Activated CD4-positive, alpha-beta memory T cell treated with anti-CD3 and anti-CD28 coated beads for 36 hours (primary cell): ENCODE data around the gene MKI67. TPM values are rescaled to one million over a fixed set of nuclear protein-coding genes. Genes with fewer than 3 reads are reported as not detected.
A peak's percentile ranks its signal among the peaks of the same experiment; 100 is the strongest.

Experiments
- CTCF ChIA-PET: fragments of 350-600 bp; sonication (Branson Sonifier 250); formaldehyde crosslinking; loops from one replicate; lab custom pipeline; 2021; ENCODE audit warnings: antibody characterized with exemption, inconsistent platforms; lab: Charles Lee
- POLR2A ChIA-PET: fragments of 350-600 bp; sonication (Branson Sonifier 250); formaldehyde crosslinking; loops from one replicate; lab custom pipeline; 2021; ENCODE audit warnings: antibody characterized with exemption; lab: Charles Lee
- DNase-seq: peaks from one replicate; pipeline ENCODE4 v3.0.0-alpha.2; 2020
- H3K27ac Mint-ChIP-seq: one replicate; pipeline ENCODE4 v1.8.0; 2021; ENCODE audit warnings: mixed read lengths
- H3K27me3 Mint-ChIP-seq: one replicate; pipeline ENCODE4 v1.8.0; 2021; ENCODE audit warnings: mixed read lengths
- H3K36me3 Mint-ChIP-seq: one replicate; pipeline ENCODE4 v1.8.0; 2021; ENCODE audit warnings: mixed read lengths
- H3K4me1 Mint-ChIP-seq: one replicate; pipeline ENCODE4 v1.8.0; 2021; ENCODE audit warnings: low read depth, mixed read lengths
- H3K4me3 Mint-ChIP-seq: one replicate; pipeline ENCODE4 v1.8.0; 2021; ENCODE audit warnings: mild to moderate bottlenecking, mixed read lengths
- H3K9me3 Mint-ChIP-seq: one replicate; pipeline ENCODE4 v1.8.0; 2021; ENCODE audit warnings: mixed read lengths
- intact Hi-C: fragments of 100-400 bp; cut with micrococcal nuclease; formaldehyde crosslinking; loops from one replicate; pipeline ENCODE4 v1.15.1; 2023
- total RNA-seq, 2 experiments: library from RNA; stranded (reverse); gene quantifications; one replicate each; pipeline ENCODE4 v1.2.3, GENCODE V29; 2021

The MKI67 gene
- total RNA-seq, 2 experiments from 2014 or later: 223 to 241 TPM

DNA sequence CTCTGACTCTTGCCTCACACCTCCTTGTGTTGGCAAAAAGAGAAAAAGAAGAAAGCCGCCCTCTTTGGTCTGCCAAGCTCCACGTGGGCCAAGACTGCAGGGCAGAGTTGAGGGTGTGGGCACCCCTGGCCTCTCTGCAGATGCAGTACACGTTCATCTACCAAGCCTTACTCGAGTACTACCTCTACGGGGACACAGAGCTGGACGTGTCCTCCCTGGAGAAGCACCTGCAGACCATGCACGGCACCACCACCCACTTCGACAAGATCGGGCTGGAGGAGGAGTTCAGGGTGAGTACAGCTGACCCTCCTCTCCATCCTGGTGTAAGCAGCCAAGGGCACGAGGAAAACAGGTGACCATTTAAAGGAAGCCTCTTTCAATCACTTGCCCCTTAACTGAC is 56.1 kb downstream of the MKI67 start:
- peaks cover 3% of the 10 kb centered on the region for H3K9me3 Mint-ChIP-seq
- H3K4me3 Mint-ChIP-seq: no peak overlapping the region
- intact Hi-C loops: no loop called here
- CTCF ChIA-PET: interaction anchor here (1.0 to 10.7 kb wide), 11 partner anchors 18 to 175 kb away, joined by 3 to 244 read pairs (median 19); partner anchors contain the start of gene PTPRE
- DNase-seq: peak; percentile 3
- H3K36me3 Mint-ChIP-seq: peaks cover 75% of the 10 kb centered on the region
- POLR2A ChIA-PET: interaction anchor here (1.4 to 1.6 kb wide), 3 partner anchors 23 to 42 kb away, joined by 3 to 6 read pairs (median 5); no protein-coding TSS in a partner anchor
- H3K4me1 Mint-ChIP-seq: peaks cover 29% of the 10 kb centered on the region
- no peaks in the 10 kb centered on the region for H3K27me3 Mint-ChIP-seq
- H3K27ac Mint-ChIP-seq: no peak overlapping the region

DNA sequence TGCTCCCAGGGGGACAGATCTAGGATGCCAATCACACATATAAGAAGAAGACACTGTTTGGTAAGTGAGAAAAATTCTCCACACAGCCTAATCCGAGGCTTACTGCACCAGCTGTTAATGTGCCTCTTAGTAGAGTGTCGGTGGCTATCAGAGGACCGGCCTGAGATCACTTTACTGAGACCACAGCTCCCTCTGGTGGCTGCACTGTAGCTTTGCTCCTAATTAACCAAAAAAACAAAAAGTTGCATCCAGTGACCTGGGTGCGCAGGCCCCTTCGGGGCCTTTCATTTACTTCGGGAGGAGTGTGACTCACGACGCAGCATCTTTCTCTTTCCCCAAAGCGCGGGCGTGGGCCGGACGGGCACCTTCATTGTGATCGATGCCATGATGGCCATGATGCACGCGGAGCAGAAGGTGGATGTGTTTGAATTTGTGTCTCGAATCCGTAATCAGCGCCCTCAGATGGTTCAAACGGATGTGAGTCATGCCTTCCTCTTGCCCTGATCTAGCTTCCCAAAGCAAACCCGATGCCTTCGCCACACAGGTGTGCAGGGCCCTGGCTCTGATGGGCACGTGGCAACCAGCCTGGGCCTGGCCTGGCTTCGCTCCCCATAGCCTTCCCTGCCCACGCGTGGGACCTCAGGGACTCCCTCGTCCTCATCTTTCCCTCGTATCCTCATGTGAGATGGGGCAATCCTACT is 56.7 kb downstream of the MKI67 start:
- peak; percentile 86 for DNase-seq
- intact Hi-C loops: loop anchor here (1.0 kb wide), 4 partner anchors 34 to 162 kb away; partner anchors contain the start of gene PTPRE
- Mint-ChIP-seq H3K36me3 (peaks cover 75% of the 10 kb centered on the region), H3K9me3 (peaks cover 3% of the 10 kb centered on the region), H3K4me3 (no peak overlapping the region), H3K4me1 (peaks cover 35% of the 10 kb centered on the region), H3K27ac (no peak overlapping the region), H3K27me3 (no peaks in the 10 kb centered on the region)
- ChIA-PET POLR2A (interaction anchor here (1.1 to 1.5 kb wide), 5 partner anchors 22 to 162 kb away, joined by 3 to 7 read pairs (median 6); partner anchors contain the start of gene PTPRE), CTCF (interaction anchor here (0.7 to 10.7 kb wide), 33 partner anchors 9 to 246 kb away, joined by 3 to 244 read pairs (median 4); partner anchors contain the start of genes MKI67 and PTPRE)

GRCh38 chr10:128068398-128069285 is 57.6 kb downstream of the MKI67 start:
- intact Hi-C loops: loop anchor here (1.0 kb wide), 4 partner anchors 33 to 161 kb away; partner anchors contain the start of gene PTPRE
- H3K4me1 Mint-ChIP-seq: peaks cover 44% of the 10 kb centered on the region
- peaks cover 3% of the 10 kb centered on the region for H3K9me3 Mint-ChIP-seq
- DNase-seq: peak; percentile 15
- ChIA-PET POLR2A (interaction anchor here (1.1 to 1.5 kb wide), 5 partner anchors 21 to 161 kb away, joined by 3 to 7 read pairs (median 6); partner anchors contain the start of gene PTPRE), CTCF (interaction anchor here (0.7 to 10.7 kb wide), 31 partner anchors 10 to 246 kb away, joined by 3 to 244 read pairs (median 5); partner anchors contain the start of genes MKI67 and PTPRE)
- H3K36me3 Mint-ChIP-seq: peaks cover 72% of the 10 kb centered on the region
- H3K4me3 Mint-ChIP-seq: no peak overlapping the region
- H3K27me3 Mint-ChIP-seq: no peaks in the 10 kb centered on the region
- no peak overlapping the region for H3K27ac Mint-ChIP-seq

- intact Hi-C loops: no loop called here
- H3K9me3 Mint-ChIP-seq: peaks cover 3% of the 10 kb centered on the region
- H3K27ac Mint-ChIP-seq: no peak overlapping the region
Measured at GRCh38 chr10:128067691-128068397, 58.4 kb downstream of the MKI67 start.

DNA sequence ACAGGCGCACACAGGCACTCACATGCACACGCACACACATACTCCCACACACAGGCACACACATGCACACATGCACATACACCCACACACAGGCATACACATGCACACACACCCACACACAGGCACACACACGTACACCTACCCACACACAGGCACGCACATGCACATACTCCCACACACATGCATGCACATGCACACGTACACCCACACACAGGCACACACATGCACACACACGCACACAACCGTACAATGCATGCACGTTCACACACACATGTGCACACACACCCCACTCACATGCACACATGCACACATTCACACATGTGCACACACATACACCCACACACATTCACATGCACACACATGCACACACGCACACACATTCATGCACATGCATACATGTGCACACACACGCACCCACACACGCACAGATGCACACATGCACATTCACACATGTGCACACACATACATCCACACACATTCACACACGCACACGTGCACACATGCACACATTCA is 59.3 kb downstream of the MKI67 start:
- peaks cover 74% of the 10 kb centered on the region for H3K36me3 Mint-ChIP-seq
- peaks cover 61% of the 10 kb centered on the region for H3K4me1 Mint-ChIP-seq
- H3K27ac Mint-ChIP-seq: peak overlapping the region; percentile 38
- peak; percentile 8 for DNase-seq
- intact Hi-C loops: no loop called here
- H3K4me3 Mint-ChIP-seq: no peak overlapping the region
- CTCF ChIA-PET: interaction anchor here (8.5 to 10.7 kb wide), 2 partner anchors 30 to 32 kb away, joined by 83 to 244 read pairs; no protein-coding TSS in a partner anchor
- POLR2A ChIA-PET: no interaction called here
- peaks cover 3% of the 10 kb centered on the region for H3K9me3 Mint-ChIP-seq
- H3K27me3 Mint-ChIP-seq: no peaks in the 10 kb centered on the region

More at GRCh38 chr10:128067691-128068397, 58.4 kb downstream of the MKI67 start:
- peak; percentile 7 for DNase-seq
- POLR2A ChIA-PET: no interaction called here
- Mint-ChIP-seq H3K4me1 (peaks cover 52% of the 10 kb centered on the region), H3K27me3 (no peaks in the 10 kb centered on the region), H3K4me3 (no peak overlapping the region), H3K36me3 (peaks cover 69% of the 10 kb centered on the region)
- CTCF ChIA-PET: interaction anchor here (3.1 to 10.7 kb wide), 3 partner anchors 31 to 161 kb away, joined by 50 to 244 read pairs (median 66); partner anchors contain the start of gene PTPRE

GRCh38 chr10:128065881-128066534 is 60.2 kb downstream of the MKI67 start:
- POLR2A ChIA-PET: interaction anchor here (5.6 kb wide), 1 partner anchor 18 kb away, joined by 135 read pairs; no protein-coding TSS in a partner anchor
- peaks cover 63% of the 10 kb centered on the region for H3K4me1 Mint-ChIP-seq
- DNase-seq: peak; percentile 10
- H3K36me3 Mint-ChIP-seq: peaks cover 72% of the 10 kb centered on the region
- no peak overlapping the region for H3K4me3 Mint-ChIP-seq
- peak overlapping the region; percentile 45 for H3K27ac Mint-ChIP-seq
- H3K27me3 Mint-ChIP-seq: no peaks in the 10 kb centered on the region
- intact Hi-C loops: loop anchor here (2.0 kb wide), 1 partner anchor 39 kb away; no protein-coding TSS in a partner anchor
- CTCF ChIA-PET: interaction anchor here (3.1 to 8.5 kb wide), 3 partner anchors 17 to 55 kb away, joined by 17 to 83 read pairs (median 60); no protein-coding TSS in a partner anchor
- peaks cover 3% of the 10 kb centered on the region for H3K9me3 Mint-ChIP-seq

DNA sequence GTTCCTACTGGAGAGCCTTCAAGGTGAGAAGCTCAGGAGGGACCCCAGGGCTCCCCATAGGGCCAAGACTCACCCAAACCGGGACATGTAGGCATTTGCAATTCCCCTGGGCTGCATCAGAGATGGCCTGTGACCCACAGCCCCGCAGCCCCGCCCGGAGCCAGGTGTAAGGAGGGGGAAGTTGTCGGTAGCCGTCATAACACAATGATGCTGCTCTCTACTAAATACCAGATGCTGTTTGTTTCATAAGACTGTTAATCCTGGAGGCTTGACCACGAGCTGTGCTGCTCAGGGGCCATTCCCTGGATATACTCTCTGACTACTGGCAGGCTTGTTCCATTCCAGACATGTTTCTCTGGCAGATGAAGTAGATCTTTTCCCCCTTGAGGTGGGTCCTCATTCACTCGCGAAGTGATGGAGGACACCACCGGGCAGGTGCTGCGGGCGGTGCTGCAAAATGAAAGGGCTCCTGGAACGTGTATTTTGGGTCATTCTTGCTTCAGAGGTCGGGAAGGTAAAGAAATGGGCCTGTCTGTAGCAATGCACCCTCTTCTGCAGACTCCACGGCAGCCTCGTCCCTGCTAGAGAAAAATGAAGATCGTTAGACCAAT is 61.1 kb downstream of the MKI67 start:
- no peaks in the 10 kb centered on the region for H3K27me3 Mint-ChIP-seq
- no peak overlapping the region for H3K4me3 Mint-ChIP-seq
- DNase-seq: no peak
- peaks cover 70% of the 10 kb centered on the region for H3K36me3 Mint-ChIP-seq
- H3K27ac Mint-ChIP-seq: peak overlapping the region; percentile 96
- H3K9me3 Mint-ChIP-seq: peaks cover 3% of the 10 kb centered on the region
- H3K4me1 Mint-ChIP-seq: peaks cover 63% of the 10 kb centered on the region
- ChIA-PET POLR2A (interaction anchor here (0.6 to 5.6 kb wide), 6 partner anchors 14 to 79 kb away, joined by 3 to 135 read pairs (median 6); no protein-coding TSS in a partner anchor), CTCF (interaction anchor here (0.9 to 8.5 kb wide), 8 partner anchors 16 to 349 kb away, joined by 3 to 83 read pairs (median 10); partner anchors contain the start of gene PTPRE)
- intact Hi-C loops: loop anchor here (1.0 to 2.0 kb wide), 4 partner anchors 17 to 74 kb away; partner anchors contain the start of gene MKI67

GRCh38 chr10:128064108-128064969 is 61.9 kb downstream of the MKI67 start:
- intact Hi-C loops: loop anchor here (1.0 to 2.0 kb wide), 4 partner anchors 16 to 73 kb away; partner anchors contain the start of gene MKI67

GRCh38 chr10:128063736-128064107 is 62.5 kb downstream of the MKI67 start:
- peak overlapping the region; percentile 51 for H3K4me3 Mint-ChIP-seq
- no peaks in the 10 kb centered on the region for H3K27me3 Mint-ChIP-seq

More at GRCh38 chr10:128064108-128064969, 61.9 kb downstream of the MKI67 start:
- CTCF ChIA-PET: interaction anchor here (0.7 to 8.5 kb wide), 14 partner anchors 13 to 348 kb away, joined by 3 to 83 read pairs (median 4); partner anchors contain the start of gene PTPRE
- peaks cover 58% of the 10 kb centered on the region for H3K4me1 Mint-ChIP-seq
- peak overlapping the region; percentile 59 for H3K4me3 Mint-ChIP-seq
- peak; percentile 91 for DNase-seq
- POLR2A ChIA-PET: interaction anchor here (0.6 to 5.6 kb wide), 9 partner anchors 12 to 78 kb away, joined by 3 to 135 read pairs (median 5); partner anchors contain the start of gene MKI67
- H3K27me3 Mint-ChIP-seq: no peaks in the 10 kb centered on the region
- H3K9me3 Mint-ChIP-seq: peaks cover 3% of the 10 kb centered on the region
- H3K27ac Mint-ChIP-seq: peak overlapping the region; percentile 96
- H3K36me3 Mint-ChIP-seq: peaks cover 65% of the 10 kb centered on the region

More at GRCh38 chr10:128063736-128064107, 62.5 kb downstream of the MKI67 start:
- Mint-ChIP-seq H3K9me3 (peaks cover 3% of the 10 kb centered on the region), H3K27ac (peak overlapping the region; percentile 96), H3K4me1 (peaks cover 56% of the 10 kb centered on the region), H3K36me3 (peaks cover 66% of the 10 kb centered on the region)
- intact Hi-C loops: loop anchor here (1.0 to 2.0 kb wide), 4 partner anchors 15 to 72 kb away; partner anchors contain the start of gene MKI67
- POLR2A ChIA-PET: interaction anchor here (1.1 to 5.6 kb wide), 6 partner anchors 11 to 77 kb away, joined by 3 to 135 read pairs (median 4); partner anchors contain the start of gene MKI67
- CTCF ChIA-PET: interaction anchor here (0.7 to 8.5 kb wide), 11 partner anchors 13 to 157 kb away, joined by 3 to 83 read pairs (median 4); partner anchors contain the start of gene PTPRE
- peak; percentile 61 for DNase-seq
